ENCODE results near the gene GREM1.

DNA sequence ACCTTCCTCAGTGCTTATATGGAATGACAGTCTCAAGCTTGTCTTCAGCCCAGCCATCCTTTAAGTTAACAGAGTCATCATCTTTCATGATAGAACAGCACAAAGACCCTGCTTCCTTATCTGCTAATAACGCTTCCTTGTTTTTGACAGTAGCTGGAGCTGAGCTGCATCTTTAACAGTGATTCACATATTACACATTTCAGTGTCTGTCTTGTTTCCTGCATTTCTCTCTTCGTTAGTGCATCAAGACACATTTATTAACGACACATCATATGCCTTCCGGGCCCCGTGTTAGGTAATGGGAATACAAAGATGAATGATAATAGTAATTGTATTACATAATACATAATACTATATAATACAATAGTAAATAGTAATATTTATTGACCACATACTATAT is 30.2 kb upstream of the GREM1 start:
- TF ChIP-seq, protein P1, sequence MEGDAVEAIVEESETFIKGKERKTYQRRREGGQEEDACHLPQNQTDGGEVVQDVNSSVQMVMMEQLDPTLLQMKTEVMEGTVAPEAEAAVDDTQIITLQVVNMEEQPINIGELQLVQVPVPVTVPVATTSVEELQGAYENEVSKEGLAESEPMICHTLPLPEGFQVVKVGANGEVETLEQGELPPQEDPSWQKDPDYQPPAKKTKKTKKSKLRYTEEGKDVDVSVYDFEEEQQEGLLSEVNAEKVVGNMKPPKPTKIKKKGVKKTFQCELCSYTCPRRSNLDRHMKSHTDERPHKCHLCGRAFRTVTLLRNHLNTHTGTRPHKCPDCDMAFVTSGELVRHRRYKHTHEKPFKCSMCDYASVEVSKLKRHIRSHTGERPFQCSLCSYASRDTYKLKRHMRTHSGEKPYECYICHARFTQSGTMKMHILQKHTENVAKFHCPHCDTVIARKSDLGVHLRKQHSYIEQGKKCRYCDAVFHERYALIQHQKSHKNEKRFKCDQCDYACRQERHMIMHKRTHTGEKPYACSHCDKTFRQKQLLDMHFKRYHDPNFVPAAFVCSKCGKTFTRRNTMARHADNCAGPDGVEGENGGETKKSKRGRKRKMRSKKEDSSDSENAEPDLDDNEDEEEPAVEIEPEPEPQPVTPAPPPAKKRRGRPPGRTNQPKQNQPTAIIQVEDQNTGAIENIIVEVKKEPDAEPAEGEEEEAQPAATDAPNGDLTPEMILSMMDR (IDR thresholded peaks at IDR 0.05) = no peak
- no peak for TF ChIP-seq POLR2A (IDR thresholded peaks at IDR 0.05)

All from adrenal gland (tissue), 5 donors.